ENCODE measurements around the gene RCC2. TPM values are rescaled to one million over a fixed set of nuclear protein-coding genes. Genes with fewer than 3 reads are reported as not detected.

Gene RCC2
- total and polyA plus RNA-seq, 2 donors (not counting 3 experiments of a cell fraction or from before 2014, with no cell fraction given) = 137 to 166 TPM

DNA sequence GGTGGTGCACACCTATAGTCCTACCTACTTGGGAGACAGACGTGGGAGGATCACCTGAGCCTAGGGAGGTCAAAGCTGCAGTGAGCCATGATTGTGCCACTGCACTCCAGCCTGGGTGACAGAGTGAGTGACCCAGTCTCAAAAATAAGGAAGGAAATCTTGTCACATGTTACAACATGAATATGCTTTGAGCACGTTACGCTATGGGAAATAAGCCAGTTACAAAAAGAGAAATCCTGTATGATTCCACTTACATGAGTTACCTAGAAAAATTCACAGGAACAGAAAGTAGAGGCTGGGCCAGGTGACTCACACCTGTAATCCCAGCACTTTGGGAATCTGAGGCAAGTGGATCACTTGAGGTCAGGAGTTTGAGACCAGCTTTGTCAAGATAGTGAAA is 74.2 kb downstream of the RCC2 start:
- no peak for TF ChIP-seq MYC (IDR thresholded peaks at IDR 0.05; ENCODE audit: low read depth, low read length)
- no peak for TF ChIP-seq GATA2 (IDR thresholded peaks at IDR 0.05; ENCODE audit: insufficient read depth, insufficient read length, low read depth, low read length)
- no peak for TF ChIP-seq POLR2A (IDR thresholded peaks at IDR 0.05; ENCODE audit: low read depth, low read length)
- TF ChIP-seq POLR2AphosphoS5 (IDR thresholded peaks at IDR 0.05; ENCODE audit: insufficient read depth, low read depth, low read length) = no peak
- no peak for TF ChIP-seq FOS (IDR thresholded peaks at IDR 0.05; ENCODE audit: borderline replicate concordance, insufficient read depth, low read length)
- TF ChIP-seq EZH2 (IDR thresholded peaks at IDR 0.05; ENCODE audit: borderline replicate concordance, low read depth, low read length, severe bottlenecking) = no peak
- TF ChIP-seq, protein P1, sequence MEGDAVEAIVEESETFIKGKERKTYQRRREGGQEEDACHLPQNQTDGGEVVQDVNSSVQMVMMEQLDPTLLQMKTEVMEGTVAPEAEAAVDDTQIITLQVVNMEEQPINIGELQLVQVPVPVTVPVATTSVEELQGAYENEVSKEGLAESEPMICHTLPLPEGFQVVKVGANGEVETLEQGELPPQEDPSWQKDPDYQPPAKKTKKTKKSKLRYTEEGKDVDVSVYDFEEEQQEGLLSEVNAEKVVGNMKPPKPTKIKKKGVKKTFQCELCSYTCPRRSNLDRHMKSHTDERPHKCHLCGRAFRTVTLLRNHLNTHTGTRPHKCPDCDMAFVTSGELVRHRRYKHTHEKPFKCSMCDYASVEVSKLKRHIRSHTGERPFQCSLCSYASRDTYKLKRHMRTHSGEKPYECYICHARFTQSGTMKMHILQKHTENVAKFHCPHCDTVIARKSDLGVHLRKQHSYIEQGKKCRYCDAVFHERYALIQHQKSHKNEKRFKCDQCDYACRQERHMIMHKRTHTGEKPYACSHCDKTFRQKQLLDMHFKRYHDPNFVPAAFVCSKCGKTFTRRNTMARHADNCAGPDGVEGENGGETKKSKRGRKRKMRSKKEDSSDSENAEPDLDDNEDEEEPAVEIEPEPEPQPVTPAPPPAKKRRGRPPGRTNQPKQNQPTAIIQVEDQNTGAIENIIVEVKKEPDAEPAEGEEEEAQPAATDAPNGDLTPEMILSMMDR (IDR thresholded peaks at IDR 0.05; ENCODE audit: extremely low read depth in 1 of 2, insufficient read depth in 1 of 2, low read depth in 1 of 2, low read length in 2 of 2) = no peak
- TF ChIP-seq, protein P2, sequence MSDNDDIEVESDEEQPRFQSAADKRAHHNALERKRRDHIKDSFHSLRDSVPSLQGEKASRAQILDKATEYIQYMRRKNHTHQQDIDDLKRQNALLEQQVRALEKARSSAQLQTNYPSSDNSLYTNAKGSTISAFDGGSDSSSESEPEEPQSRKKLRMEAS (IDR thresholded peaks at IDR 0.05; ENCODE audit: insufficient read depth, insufficient read length) = no peak
- TF ChIP-seq JUN (IDR thresholded peaks at IDR 0.05; ENCODE audit: borderline replicate concordance, insufficient read depth, insufficient read length, low read depth) = no peak
- Histone ChIP-seq H3K4me3 (replicated peaks in 1 of 3; ENCODE audit: insufficient read depth in 1 of 3, low read depth in 1 of 3, low read length in 3 of 3) (no peak overlapping the region), H3K9me3 (replicated peaks; ENCODE audit: control insufficient read depth, insufficient read depth, low read length) (no peaks in the 10 kb centered on the region), H3K4me2 (ENCODE audit: insufficient read depth, low read length) (no peak overlapping the region), H3K9ac (replicated peaks; ENCODE audit: extremely low read depth, insufficient read depth, low read length) (no peak overlapping the region), H4K20me1 (replicated peaks; ENCODE audit: control insufficient read depth, extremely low read depth, insufficient read depth, low read length) (no peaks in the 10 kb centered on the region), H3K36me3 (ENCODE audit: control insufficient read depth in 2 of 2, extremely low read depth in 1 of 2, insufficient read depth in 2 of 2, low read length in 2 of 2) (no peaks in the 10 kb centered on the region), H3K4me1 (ENCODE audit: control insufficient read depth, extremely low read depth, insufficient read depth, low read length) (no peaks in the 10 kb centered on the region), H3K27me3 (ENCODE audit: control insufficient read depth in 2 of 2, insufficient read depth in 2 of 2, low read length in 2 of 2) (no peaks in the 10 kb centered on the region), H3K79me2 (ENCODE audit: control insufficient read depth, insufficient read depth, low read length) (no peaks in the 10 kb centered on the region), H3K9me1 (replicated peaks; ENCODE audit: control insufficient read depth, extremely low read depth, insufficient read depth, low read length) (no peaks in the 10 kb centered on the region), H2AFZ (ENCODE audit: low read depth, low read length) (no peak overlapping the region), H3K27ac (ENCODE audit: insufficient read depth, low read depth, low read length) (no peak overlapping the region)
- FAIRE-seq (no peak), DNase-seq (ENCODE audit: low read depth, low spot score) (no peak)
- POLR2A ChIA-PET = no interaction called here
- CTCF ChIA-PET = no interaction called here
- dilution Hi-C loops (cut with MboI; ENCODE audit: extremely low pct_ligation_motif_present, low sequenced_read_pairs) = no loop called here
- no TSS peak for BruUV-seq (replicated peaks)
- intact Hi-C loops (cut with micrococcal nuclease) = no loop called here
